RPMI8226 (cell line): Measurements from ENCODE around the gene DESI1.
"Not testable (repeated sequence)": the region's sequence is repeated elsewhere in the genome, so short reads cannot be mapped to it uniquely, and the experiment has no call there.

ENCODE experiments used
- DNase-seq: peaks from one replicate; pipeline ENCODE4 v3.0.0-alpha.2; 2015

The DESI1 gene

DNA sequence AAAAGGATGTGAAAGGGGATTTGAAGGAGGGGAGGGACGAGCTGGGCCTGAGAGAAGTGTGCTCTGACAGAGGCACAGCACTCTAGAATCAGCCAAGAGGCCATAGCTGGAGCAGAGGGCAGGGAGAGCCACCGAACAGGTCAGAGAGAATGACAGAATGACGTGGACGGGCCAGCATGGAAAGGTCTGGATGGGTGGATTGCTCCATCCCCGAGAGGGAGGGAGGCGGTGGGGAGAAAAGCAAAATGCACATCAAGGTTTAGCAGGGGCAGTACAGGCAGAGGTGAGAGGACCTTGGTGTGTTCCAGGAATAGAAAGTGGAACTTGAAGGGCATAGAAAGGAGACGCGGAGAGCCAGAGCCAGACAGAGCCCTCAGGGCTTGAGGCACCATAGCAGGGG is 38.1 kb downstream of the DESI1 start:
- no peak for DNase-seq

DNA sequence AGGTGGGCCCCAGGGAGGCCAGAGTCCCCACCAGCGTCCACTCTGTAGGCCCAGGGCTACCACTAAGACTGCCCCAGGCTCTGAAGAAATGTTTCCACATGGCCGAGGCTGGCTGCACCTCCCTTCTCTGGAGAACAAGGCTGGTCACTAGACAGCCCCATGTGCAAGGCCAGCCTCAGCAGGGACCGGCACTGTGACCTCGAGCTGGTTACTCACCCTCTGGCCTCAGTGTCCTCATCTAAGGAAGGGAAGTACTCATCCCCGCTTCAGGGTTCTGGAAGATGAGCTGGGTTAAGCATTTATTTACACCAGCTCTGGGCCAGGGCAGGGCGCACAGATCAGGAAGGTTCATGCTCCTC is 40.9 kb downstream of the DESI1 start:
- DNase-seq, result no peak

DNA sequence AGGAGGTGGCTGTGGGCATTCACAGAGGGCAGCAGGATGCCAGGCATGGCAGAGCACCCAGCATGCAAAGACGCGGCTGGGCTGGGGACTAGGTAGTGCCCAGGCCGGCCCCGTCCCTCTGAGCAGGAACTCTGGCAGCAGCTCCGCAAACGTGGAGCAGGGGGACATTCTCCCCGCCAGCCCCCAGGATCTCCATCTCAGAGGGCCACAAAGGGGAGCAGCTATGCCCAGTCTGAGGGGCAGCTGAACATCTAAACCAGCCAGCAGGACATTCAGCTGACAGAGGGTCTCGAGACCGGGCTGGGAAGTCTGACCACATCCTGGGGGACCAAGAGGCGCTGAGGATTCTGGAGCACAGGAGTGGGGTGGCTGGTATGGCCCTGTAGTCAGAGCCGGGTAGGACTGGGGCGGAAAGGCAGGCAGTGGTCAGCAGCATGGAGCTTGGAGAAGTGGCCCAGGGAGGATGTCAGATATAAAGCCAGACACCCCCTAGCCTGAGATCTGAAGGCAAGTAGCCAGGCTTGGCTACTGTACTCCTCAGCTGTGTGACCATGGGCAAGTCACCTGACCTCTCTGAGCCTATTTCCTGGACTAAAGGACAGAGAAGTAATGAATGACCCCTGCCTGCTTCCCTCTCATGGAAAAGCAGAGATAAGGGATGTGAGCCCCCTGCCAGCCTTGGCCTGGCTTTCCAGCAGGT is 41.4 kb downstream of the DESI1 start:
- DNase-seq, result no peak

DNA sequence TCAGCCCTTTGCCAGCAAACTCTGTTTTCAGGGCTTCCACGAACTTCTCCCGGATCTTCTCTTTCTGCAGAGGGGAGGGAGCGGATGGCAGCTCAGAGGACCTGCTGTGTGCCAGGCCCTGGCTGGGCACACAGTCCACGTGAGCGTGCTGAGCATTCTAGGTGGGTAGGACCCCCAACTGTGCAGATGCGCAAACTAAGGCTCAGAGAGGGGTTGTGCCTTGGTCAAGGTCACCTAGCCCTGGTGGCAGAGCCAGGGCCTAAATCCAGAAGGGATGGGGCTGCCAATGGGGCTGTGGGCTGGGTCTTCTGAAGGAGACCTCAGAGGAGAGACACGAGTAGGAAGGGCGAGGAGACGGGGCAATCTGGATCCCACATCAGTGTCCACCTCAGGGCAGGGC is 42.0 kb downstream of the DESI1 start:
- no peak for DNase-seq

DNA sequence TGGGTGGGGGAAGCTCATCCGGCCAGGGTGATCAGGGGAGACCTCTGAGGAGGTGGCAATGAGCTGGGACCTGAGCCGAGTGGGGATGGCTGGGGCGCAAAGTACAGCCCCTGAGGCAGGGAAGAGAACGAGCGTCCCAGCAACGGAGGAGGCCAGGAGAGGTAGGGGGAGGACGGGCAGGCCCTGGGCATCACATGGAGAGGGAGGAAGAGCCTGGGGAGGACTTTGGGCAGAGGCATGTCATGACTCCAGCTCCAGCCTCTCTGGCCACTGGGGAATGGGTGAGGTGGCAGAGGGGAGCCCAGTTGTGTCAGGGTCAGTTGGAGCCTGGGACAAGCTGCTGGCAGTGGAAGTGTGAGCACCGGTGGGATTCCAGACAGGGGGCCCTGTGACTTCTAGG is 42.7 kb downstream of the DESI1 start:
- DNase-seq, result no peak

- peak; percentile 52 for DNase-seq
Measured at GRCh38 chr22:41576877-41577276, 44.0 kb downstream of the DESI1 start.

- DNase-seq, result no peak
Measured at GRCh38 chr22:41575533-41575932, 45.3 kb downstream of the DESI1 start.

GRCh38 chr22:41574847-41575381 is 45.9 kb downstream of the DESI1 start:
- DNase-seq, result no peak

GRCh38 chr22:41573677-41574076 is 47.2 kb downstream of the DESI1 start:
- no peak for DNase-seq

DNA sequence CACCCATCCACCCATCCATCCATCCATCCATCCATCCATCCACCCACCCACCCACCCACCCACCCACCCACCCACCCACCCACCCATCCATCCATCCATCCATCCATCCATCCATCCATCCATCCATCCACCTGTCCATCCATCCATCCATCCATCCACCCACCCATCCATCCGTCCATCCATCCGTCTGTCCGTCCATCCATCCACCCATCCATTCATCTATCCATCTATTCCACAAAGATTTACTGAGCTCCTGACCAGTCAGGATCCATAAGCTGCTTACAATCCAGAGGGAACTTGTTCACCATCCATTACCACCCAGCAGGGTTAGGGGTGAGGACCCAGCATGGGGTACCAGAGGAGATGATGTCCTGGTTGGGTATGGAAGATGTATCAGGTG is 48.5 kb downstream of the DESI1 start:
- not testable (repeated sequence) for DNase-seq

- DNase-seq, result no peak
Measured at GRCh38 chr22:41571786-41572185, 49.1 kb downstream of the DESI1 start.

DNA sequence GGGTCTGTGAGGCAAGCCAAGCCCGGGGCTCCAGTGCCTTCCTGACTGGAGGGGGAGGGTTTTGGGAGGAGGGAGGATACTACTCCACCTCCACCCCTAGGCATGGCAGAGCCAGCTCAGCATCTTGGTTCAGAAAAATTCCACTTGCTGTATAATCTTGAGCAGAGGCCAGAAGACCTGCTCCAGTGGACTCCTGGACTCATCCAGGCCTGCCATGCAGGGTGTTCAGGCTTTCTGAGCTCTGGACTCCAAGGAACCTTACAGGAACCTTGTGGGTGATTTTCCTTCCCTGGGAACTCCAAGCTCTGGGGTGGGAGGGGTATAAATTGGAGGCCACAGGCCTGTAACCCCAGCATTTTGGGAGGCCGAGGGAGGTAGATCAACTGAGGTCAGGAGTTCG is 50.6 kb downstream of the DESI1 start:
- no peak for DNase-seq

GRCh38 chr22:41568811-41569210 is 52.0 kb downstream of the DESI1 start:
- DNase-seq, result no peak

- DNase-seq, result no peak
Measured at GRCh38 chr22:41567512-41567768, 53.4 kb downstream of the DESI1 start.

DNA sequence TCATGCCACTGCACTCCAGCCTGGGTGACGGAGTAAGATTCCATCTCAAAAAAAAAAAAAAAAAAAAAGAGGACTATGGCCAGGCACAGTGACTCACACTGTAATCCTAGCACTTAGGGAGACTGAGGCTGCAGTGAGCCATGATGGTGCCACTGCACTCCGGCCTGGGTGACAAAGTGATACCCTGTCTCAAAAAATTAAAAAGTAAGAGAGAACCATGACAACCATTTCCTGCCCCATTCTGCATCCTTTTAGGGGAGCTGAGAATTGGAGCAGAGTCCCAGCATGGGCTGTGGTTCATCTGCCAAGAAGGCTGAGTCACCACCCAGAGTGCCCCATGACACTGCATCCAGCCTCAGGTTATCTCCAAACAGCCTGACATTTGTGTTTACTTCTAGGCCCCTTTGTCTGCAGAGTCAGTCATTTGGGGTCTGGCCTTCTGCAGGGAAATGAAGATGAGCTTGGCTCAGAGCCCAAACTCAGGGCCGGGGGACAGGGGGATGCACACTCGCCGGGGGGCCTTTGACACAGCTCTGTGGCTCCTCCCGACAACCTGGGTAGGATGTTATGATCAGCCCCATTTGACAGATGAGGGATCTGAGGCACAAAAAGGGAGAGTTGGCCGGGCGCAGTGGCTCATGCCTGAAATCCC is 55.3 kb downstream of the DESI1 start:
- DNase-seq, result peak; percentile 43

GRCh38 chr22:41564563-41564962 is 56.3 kb downstream of the DESI1 start:
- DNase-seq, result no peak

DNA sequence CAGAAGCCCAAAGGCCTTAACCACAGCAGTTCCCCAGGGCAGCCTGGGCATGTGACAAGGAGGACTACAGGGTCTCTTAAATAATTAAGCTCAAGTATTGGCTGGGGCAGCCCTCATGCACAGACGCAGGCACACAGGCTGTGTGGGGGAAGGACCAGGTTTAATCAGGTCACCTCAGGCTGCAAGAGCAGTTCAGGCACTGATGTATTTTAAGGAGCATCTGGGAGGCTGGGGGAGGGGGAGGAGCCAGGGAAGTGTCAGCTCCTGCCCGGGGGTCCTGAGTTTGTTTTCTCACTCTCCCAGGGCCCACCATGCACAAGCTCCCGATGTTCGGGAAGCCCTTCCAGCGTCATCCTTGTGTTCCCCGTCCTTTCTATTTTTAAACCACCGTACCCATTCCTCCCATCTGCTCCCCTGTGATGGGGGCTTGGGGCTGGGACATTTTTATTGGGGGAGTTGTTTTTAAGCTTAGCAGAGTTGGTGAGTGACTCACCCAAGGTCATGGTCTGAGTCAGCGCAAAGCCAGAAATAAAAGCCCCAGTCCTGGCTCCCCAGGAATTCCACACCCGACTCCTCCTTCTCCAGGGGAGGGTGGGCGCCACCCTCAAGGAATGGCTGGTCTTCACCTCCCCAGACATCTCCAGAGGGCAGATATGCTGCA is 57.7 kb downstream of the DESI1 start:
- no peak for DNase-seq

- no peak for DNase-seq
Measured at GRCh38 chr22:41562461-41562860, 58.4 kb downstream of the DESI1 start.

GRCh38 chr22:41561788-41562187 is 59.1 kb downstream of the DESI1 start:
- no peak for DNase-seq

DNA sequence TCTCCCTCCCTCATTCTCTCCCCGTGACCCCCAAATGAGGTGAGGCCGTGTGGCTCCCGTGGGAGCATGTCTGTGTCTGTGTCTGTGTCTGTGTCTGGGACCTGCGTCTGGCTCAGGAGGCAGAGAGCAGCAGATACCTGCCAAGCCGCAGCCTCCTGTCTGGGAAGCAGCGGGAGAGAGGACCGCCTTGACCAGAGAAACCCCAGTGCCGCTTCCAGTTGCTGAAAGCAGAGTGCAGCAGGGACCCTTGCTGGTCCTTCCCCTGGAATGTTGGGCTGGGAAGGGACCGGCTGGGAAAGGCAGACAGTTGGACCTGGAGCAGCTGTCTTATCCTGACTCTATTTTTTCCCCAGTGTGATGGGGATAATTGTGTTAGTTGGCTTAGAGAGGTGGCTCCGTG is 59.5 kb downstream of the DESI1 start:
- DNase-seq, result no peak

- DNase-seq, result no peak
Measured at GRCh38 chr22:41560095-41560471, 60.8 kb downstream of the DESI1 start.

GRCh38 chr22:41558241-41558630 is 62.6 kb downstream of the DESI1 start:
- not testable (repeated sequence) for DNase-seq

DNA sequence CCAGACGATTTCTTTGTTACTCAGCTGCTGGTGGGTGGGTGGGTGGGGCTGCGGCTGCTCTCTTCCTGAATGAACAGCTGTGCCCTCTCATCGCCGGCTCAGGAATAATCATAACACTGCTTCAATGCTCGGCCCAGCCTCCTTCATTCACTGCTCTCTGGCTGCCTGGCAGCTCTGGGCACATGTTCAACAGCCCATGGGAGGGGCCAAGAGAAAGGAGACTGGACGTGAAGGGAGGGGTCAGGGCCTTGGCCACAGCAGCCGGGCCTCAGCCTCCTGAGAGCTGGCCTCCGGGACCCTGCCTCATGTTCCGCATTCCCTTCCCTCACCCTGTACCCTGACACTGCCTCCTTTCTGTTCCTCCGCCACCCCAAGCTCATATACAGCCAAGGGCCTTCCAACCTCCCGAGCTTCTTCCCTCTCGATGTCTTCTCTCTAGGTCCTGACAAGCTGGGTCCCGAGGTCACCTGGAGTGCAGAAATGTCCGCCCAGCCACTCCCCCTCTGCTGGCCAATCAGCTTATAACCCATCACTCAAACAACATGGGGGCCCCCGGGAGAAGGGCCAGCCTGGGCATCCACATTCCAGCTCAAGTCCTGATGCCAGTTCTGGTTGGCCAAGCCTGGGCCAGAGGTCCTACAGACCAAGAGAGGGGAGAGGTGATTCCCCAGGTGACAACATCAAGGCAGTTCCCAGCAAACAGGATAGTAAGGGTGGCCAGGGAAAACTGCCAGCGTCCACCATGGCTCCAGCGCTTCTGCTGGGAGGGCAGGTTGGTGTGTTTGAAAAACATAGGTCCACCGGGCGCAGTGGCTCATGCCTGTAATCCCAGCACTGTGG is 63.2 kb downstream of the DESI1 start:
- peak; percentile 71 for DNase-seq

GRCh38 chr22:41556561-41556960 is 64.3 kb downstream of the DESI1 start:
- no peak for DNase-seq
